Kidney epithelial cell (primary cell): ENCODE results near the gene MBP. TPM values are rescaled to one million over a fixed set of nuclear protein-coding genes. Genes with fewer than 3 reads are reported as not detected.

Experiments
- DNase-seq: peaks from one replicate; pipeline ENCODE4 v3.0.0-alpha.2; 2010; ENCODE audit warnings: low read depth
- H3K27me3 ChIP-seq: 2 replicates; pipeline ENCODE4 v1.6.0; 2011; ENCODE audit warnings: low read length; ENCODE audit not compliant: control insufficient read depth, insufficient read depth
- H3K36me3 ChIP-seq: 2 replicates; pipeline ENCODE4 v1.5.1; 2011; ENCODE audit warnings: low read length; ENCODE audit not compliant: control insufficient read depth, insufficient read depth
- H3K4me3 ChIP-seq: 2 replicates; pipeline ENCODE4 v1.5.1; 2011; ENCODE audit warnings: low read depth, mild to moderate bottlenecking, control low read depth, low read length
- CTCF ChIP-seq: IDR thresholded peaks from 2 replicates; pipeline ENCODE4 v1.5.1; 2011; ENCODE audit warnings: mild to moderate bottlenecking, moderate library complexity, low read length, control low read depth, inconsistent platforms; ENCODE audit not compliant: insufficient read depth, poor library complexity, severe bottlenecking
- total RNA-seq: library from RNA; depleted of rRNA; stranded (reverse); fragments of >200 nt; gene quantifications from 2 replicates; pipeline ENCODE4 v1.2.3, GENCODE V29; 2015

The MBP gene
- total RNA-seq, 1 donor from 2014 or later: 29.1 TPM

- no peak overlapping the region for H3K4me3 ChIP-seq
- TF ChIP-seq CTCF: no peak
- no peaks in the 10 kb centered on the region for H3K36me3 ChIP-seq
- DNase-seq: no peak
- H3K27me3 ChIP-seq: no peaks in the 10 kb centered on the region
These were observed 79.6 kb downstream of the MBP start for GRCh38 chr18:77052983-77053309.

- DNase-seq: no peak
- Histone ChIP-seq H3K4me3 (no peak overlapping the region), H3K36me3 (no peaks in the 10 kb centered on the region), H3K27me3 (no peaks in the 10 kb centered on the region)
- TF ChIP-seq CTCF: no peak
These were observed 80.1 kb downstream of the MBP start for GRCh38 chr18:77052297-77052982.

- TF ChIP-seq CTCF: no peak
- H3K4me3 ChIP-seq: no peak overlapping the region
- H3K27me3 ChIP-seq: no peaks in the 10 kb centered on the region
- H3K36me3 ChIP-seq: peaks cover 2% of the 10 kb centered on the region
- no peak for DNase-seq
These were observed 80.8 kb downstream of the MBP start for GRCh38 chr18:77051581-77052296.

- H3K4me3 ChIP-seq: no peak overlapping the region
- no peak for TF ChIP-seq CTCF
- no peaks in the 10 kb centered on the region for H3K27me3 ChIP-seq
- peaks cover 2% of the 10 kb centered on the region for H3K36me3 ChIP-seq
- no peak for DNase-seq
These were observed 82.6 kb downstream of the MBP start for GRCh38 chr18:77049938-77050337.

- no peak for DNase-seq
- Histone ChIP-seq H3K36me3 (peaks cover 2% of the 10 kb centered on the region), H3K27me3 (no peaks in the 10 kb centered on the region), H3K4me3 (no peak overlapping the region)
- no peak for TF ChIP-seq CTCF
These were observed 84.7 kb downstream of the MBP start for GRCh38 chr18:77047803-77048419.
